Kidney (tissue), 14 donors: Measurements from ENCODE around the gene FAM43A. TPM values are rescaled to one million over a fixed set of nuclear protein-coding genes. Genes with fewer than 3 reads are reported as not detected.

Source experiments
- DNase-seq, 5 donors: peaks; one replicate each; pipeline ENCODE4 v3.0.0-alpha.2; 2013 to 2020
- FAIRE-seq: peaks from 2 replicates; lab custom pipeline; 2012; peaks lifted over from hg19 to GRCh38; lab: Jason Lieb, UNC
- H3K27ac ChIP-seq, 2 donors: one replicate each; pipeline ENCODE4 v1.7.0; 2013; ENCODE audit warnings: low read depth in 2 of 2, low read length in 2 of 2, inconsistent platforms in 1 of 2
- H3K27me3 ChIP-seq: one replicate; pipeline ENCODE4 v1.7.1; 2013; ENCODE audit warnings: low read length, inconsistent platforms; ENCODE audit not compliant: control insufficient read depth, insufficient read depth
- H3K36me3 ChIP-seq, 3 donors: one replicate each; pipeline versions ENCODE4 v1.7.0 to v1.7.1; 2013; ENCODE audit warnings: low read length in 3 of 3, control low read depth in 1 of 3, inconsistent platforms in 1 of 3; ENCODE audit not compliant: insufficient read depth in 3 of 3, control insufficient read depth in 2 of 3
- H3K4me1 ChIP-seq, 3 donors: one replicate each; pipeline versions ENCODE4 v1.7.0 to v1.7.1; 2013; ENCODE audit warnings: low read length in 3 of 3, inconsistent platforms in 1 of 3, low read depth in 1 of 3; ENCODE audit not compliant: control insufficient read depth in 2 of 3, insufficient read depth in 2 of 3
- H3K4me3 ChIP-seq, 3 donors: one replicate each; pipeline versions ENCODE4 v1.7.0 to v1.8.1; 2013; ENCODE audit warnings: low read length in 3 of 3, control low read depth in 1 of 3, inconsistent platforms in 1 of 3
- H3K9ac ChIP-seq, 3 donors: one replicate each; pipeline versions ENCODE4 v1.7.0 to v1.7.1; 2013; ENCODE audit warnings: low read length in 3 of 3, control low read depth in 1 of 3, inconsistent platforms in 1 of 3
- H3K9me3 ChIP-seq, 3 donors: one replicate each; pipeline versions ENCODE4 v1.7.0 to v1.7.1; 2013; ENCODE audit warnings: low read length in 3 of 3, control low read depth in 1 of 3, inconsistent platforms in 1 of 3; ENCODE audit not compliant: control insufficient read depth in 2 of 3, insufficient read depth in 1 of 3
- CTCF ChIP-seq: IDR thresholded peaks from 3 replicates; pipeline ENCODE4 v1.5.1; 2012; ENCODE audit warnings: mild to moderate bottlenecking, moderate library complexity, borderline replicate concordance; ENCODE audit not compliant: insufficient read depth; ENCODE audit errors: extremely low read depth
- intact Hi-C: fragments of 100-400 bp; cut with DNase I; formaldehyde crosslinking; loops from one replicate; pipeline ENCODE4 v1.11.1; 2022
- polyA plus RNA-seq: library from polyadenylated mRNA; stranded (reverse); fragments of 350-450 nt; fragmentation: Illumina TruSeq; extraction: RNeasy Lipid Tissue Mini Kit (QIAGEN cat#74804); gene quantifications from one replicate; pipeline ENCODE4 v1.2.3, GENCODE V29; 2014; ENCODE audit warnings: low read depth, low replicate concordance; ENCODE audit not compliant: insufficient read depth
- total RNA-seq: library from RNA; stranded (reverse); fragmentation: NEBNext Ultra II Directional; extraction: Animal tissue kit (Norgen Biotek cat#: 25700); gene quantifications from one replicate; pipeline ENCODE4 v1.2.1, GENCODE V29; 2021
- donor health status: control.
- donor health status: control.
- donor health status: control.
- donor health status: control.
- donor health status: control.
- donor health status: DM: yes; HTN: yes; CAD: no.
- donor health status: Normal renal cell carcinoma (clear cell type).

FAM43A gene
- total and polyA plus RNA-seq, 2 donors from 2014 or later: 5.0 to 11.4 TPM

GRCh38 chr3:194727435-194728128 is 41.9 kb downstream of the FAM43A start:
- FAIRE-seq (no peak), DNase-seq (no peak)
- no peaks in the 10 kb centered on the region for H3K36me3 ChIP-seq
- no peak overlapping the region for H3K4me3 ChIP-seq
- no peak overlapping the region for H3K27ac ChIP-seq
- no peak for TF ChIP-seq CTCF
- H3K27me3 ChIP-seq: no peaks in the 10 kb centered on the region
- intact Hi-C loops: no loop called here
- no peaks in the 10 kb centered on the region for H3K9me3 ChIP-seq
- H3K4me1 ChIP-seq: peaks cover 0 to 3% (median 0%) of the 10 kb centered on the region in 3 donors
- H3K9ac ChIP-seq: no peak overlapping the region

- no peak for TF ChIP-seq CTCF
- Histone ChIP-seq H3K4me1 (peaks cover 0 to 3% (median 0%) of the 10 kb centered on the region in 3 donors), H3K36me3 (no peaks in the 10 kb centered on the region), H3K27ac (no peak overlapping the region), H3K4me3 (no peak overlapping the region), H3K9me3 (no peaks in the 10 kb centered on the region), H3K27me3 (no peaks in the 10 kb centered on the region), H3K9ac (no peak overlapping the region)
- DNase-seq (no peak), FAIRE-seq (no peak)
- intact Hi-C loops: no loop called here
Measured at GRCh38 chr3:194728986-194729385, 43.3 kb downstream of the FAM43A start.

GRCh38 chr3:194730365-194730764 is 44.7 kb downstream of the FAM43A start:
- peak; percentile 82 to 93 (median 85) for DNase-seq
- intact Hi-C loops: no loop called here
- peak; percentile 53 for FAIRE-seq

More at GRCh38 chr3:194730365-194730764, 44.7 kb downstream of the FAM43A start:
- Histone ChIP-seq H3K27ac (no peak overlapping the region), H3K4me3 (peak overlapping the region in 2 of 3 donors; percentile 21 to 49), H3K27me3 (no peaks in the 10 kb centered on the region), H3K4me1 (peaks cover 0 to 3% (median 0%) of the 10 kb centered on the region in 3 donors), H3K9ac (no peak overlapping the region), H3K9me3 (peaks cover 0 to 6% (median 0%) of the 10 kb centered on the region in 3 donors), H3K36me3 (no peaks in the 10 kb centered on the region)
- TF ChIP-seq CTCF: no peak
